Measurements from ENCODE around the gene CALCOCO1.

GRCh38 chr12:53736592-53736991 is 9.3 kb upstream of the CALCOCO1 start:
- TF ChIP-seq POLR2AphosphoS5 (IDR thresholded peaks at IDR 0.05) (no peak), CTCF (IDR thresholded peaks at IDR 0.05) (no peak)
